Ectodermal cell (in vitro differentiated cells): ENCODE results near the gene SNX5.

Experiments
- H3K27ac ChIP-seq: 2 replicates; pipeline ENCODE4 v1.7.0; 2013; ENCODE audit warnings: mild to moderate bottlenecking, low read depth, low read length; ENCODE audit not compliant: insufficient read depth, poor library complexity, severe bottlenecking
- H3K27me3 ChIP-seq: 2 replicates; pipeline ENCODE4 v1.7.0; 2013; ENCODE audit warnings: mild to moderate bottlenecking, low read length; ENCODE audit not compliant: insufficient read depth, control insufficient read depth, poor library complexity, severe bottlenecking
- H3K36me3 ChIP-seq: one replicate; pipeline ENCODE4 v1.7.0; 2013; ENCODE audit warnings: low read length; ENCODE audit not compliant: control insufficient read depth, insufficient read depth
- H3K4me1 ChIP-seq: one replicate; pipeline ENCODE4 v1.7.0; 2013; ENCODE audit warnings: low read length; ENCODE audit not compliant: control insufficient read depth, insufficient read depth
- H3K4me3 ChIP-seq: 2 replicates; pipeline ENCODE4 v1.7.0; 2013; ENCODE audit warnings: low read depth, low read length, control low read depth; ENCODE audit not compliant: insufficient read depth
- H3K9me3 ChIP-seq: 2 replicates; pipeline ENCODE4 v1.7.0; 2013; ENCODE audit warnings: mild to moderate bottlenecking, low read length, moderate library complexity; ENCODE audit not compliant: control insufficient read depth
- WGBS, 2 experiments: methylation state at CpG; one replicate each; pipeline ENCODE4 v1.1.7; 2013; ENCODE audit warnings: missing lambda C conversion rate in 2 of 2; 5-methylcytosine and 5-hydroxymethylcytosine counted together

Gene SNX5

GRCh38 chr20:17933711-17934110, 34.9 kb downstream of the SNX5 start:
- Histone ChIP-seq H3K4me3 (no peak overlapping the region), H3K9me3 (no peaks in the 10 kb centered on the region), H3K4me1 (peaks cover 37% of the 10 kb centered on the region), H3K27me3 (peaks cover 11% of the 10 kb centered on the region), H3K36me3 (no peaks in the 10 kb centered on the region), H3K27ac (no peak overlapping the region)
- WGBS, 2 experiments = 59% methylated on average over 5 of the region's 5 CpGs

GRCh38 chr20:17933121-17933520, 35.5 kb downstream of the SNX5 start:
- H3K27me3 ChIP-seq = peaks cover 11% of the 10 kb centered on the region
- H3K4me1 ChIP-seq = peaks cover 35% of the 10 kb centered on the region
- 88 to 95% methylated on average over 1 of the region's 1 CpG for WGBS, 2 experiments

GRCh38 chr20:17932396-17932795, 36.2 kb downstream of the SNX5 start:
- H3K27me3 ChIP-seq = peaks cover 11% of the 10 kb centered on the region
- H3K9me3 ChIP-seq = no peaks in the 10 kb centered on the region
- no peaks in the 10 kb centered on the region for H3K36me3 ChIP-seq
- H3K4me1 ChIP-seq = peaks cover 35% of the 10 kb centered on the region
- no peak overlapping the region for H3K4me3 ChIP-seq
- no peak overlapping the region for H3K27ac ChIP-seq
- 90 to 94% methylated on average over 5 of the region's 5 CpGs for WGBS, 2 experiments

More at GRCh38 chr20:17933121-17933520, 35.5 kb downstream of the SNX5 start:
- Histone ChIP-seq H3K36me3 (no peaks in the 10 kb centered on the region), H3K27ac (no peak overlapping the region), H3K9me3 (no peaks in the 10 kb centered on the region), H3K4me3 (no peak overlapping the region)

GRCh38 chr20:17931513-17931912, 37.1 kb downstream of the SNX5 start:
- Histone ChIP-seq H3K36me3 (no peaks in the 10 kb centered on the region), H3K27ac (no peak overlapping the region), H3K4me3 (no peak overlapping the region), H3K4me1 (peaks cover 26% of the 10 kb centered on the region), H3K27me3 (peaks cover 11% of the 10 kb centered on the region), H3K9me3 (no peaks in the 10 kb centered on the region)
- WGBS, 2 experiments = 93 to 96% methylated on average over 1 of the region's 1 CpG

- H3K36me3 ChIP-seq = no peaks in the 10 kb centered on the region
- H3K4me1 ChIP-seq = peaks cover 9% of the 10 kb centered on the region
- H3K4me3 ChIP-seq = no peak overlapping the region
- 88 to 91% methylated on average over 22 of the region's 22 CpGs for WGBS, 2 experiments
- no peak overlapping the region for H3K27ac ChIP-seq
- no peaks in the 10 kb centered on the region for H3K9me3 ChIP-seq
- H3K27me3 ChIP-seq = peaks cover 11% of the 10 kb centered on the region
These were observed 39.8 kb downstream of the SNX5 start for GRCh38 chr20:17928633-17929311.

DNA sequence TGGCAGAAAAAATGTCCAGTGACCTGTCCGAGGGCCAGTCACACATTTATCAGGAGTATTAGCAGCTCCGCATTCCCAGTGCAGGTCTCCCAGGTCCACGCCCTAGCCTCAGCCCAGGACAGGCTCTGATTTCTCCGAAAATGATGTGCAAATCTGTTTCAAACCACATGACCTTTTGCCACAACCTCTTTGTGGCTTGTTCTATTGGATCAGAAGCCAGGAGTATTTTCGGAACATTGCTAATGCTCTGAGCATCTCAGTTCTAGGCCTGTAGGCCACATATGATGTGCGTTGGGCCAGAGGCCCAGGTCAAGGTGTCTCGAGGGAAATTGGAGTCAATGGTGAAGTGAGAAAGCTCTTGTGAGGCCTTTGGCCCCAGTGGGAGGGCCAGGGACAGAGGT, 40.4 kb downstream of the SNX5 start:
- H3K9me3 ChIP-seq = no peaks in the 10 kb centered on the region
- H3K27me3 ChIP-seq = peaks cover 9% of the 10 kb centered on the region
- H3K27ac ChIP-seq = no peak overlapping the region
- 93 to 95% methylated on average over 7 of the region's 7 CpGs for WGBS, 2 experiments
- no peak overlapping the region for H3K4me3 ChIP-seq
- peaks cover 4% of the 10 kb centered on the region for H3K4me1 ChIP-seq
- no peaks in the 10 kb centered on the region for H3K36me3 ChIP-seq

DNA sequence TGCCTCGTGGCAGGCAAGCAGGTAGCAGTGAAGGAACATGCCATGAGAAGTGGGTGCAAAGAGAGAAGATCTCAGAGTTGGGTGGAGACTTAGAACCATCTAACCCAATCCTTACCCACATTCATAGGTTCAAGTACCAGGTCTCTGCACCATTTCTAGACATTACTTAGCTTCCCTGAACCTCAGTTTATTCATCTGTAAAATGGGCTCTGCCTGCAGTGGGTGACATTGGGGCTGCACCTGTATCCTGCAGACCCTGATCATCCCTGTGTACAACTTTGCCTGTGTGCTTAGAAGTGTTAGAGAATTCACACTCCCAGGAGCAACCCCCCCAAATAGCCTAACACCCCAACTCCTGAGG, 42.7 kb downstream of the SNX5 start:
- Histone ChIP-seq H3K4me3 (no peak overlapping the region), H3K4me1 (peaks cover 4% of the 10 kb centered on the region), H3K27ac (no peak overlapping the region), H3K27me3 (no peaks in the 10 kb centered on the region), H3K36me3 (no peaks in the 10 kb centered on the region), H3K9me3 (no peaks in the 10 kb centered on the region)
- WGBS, 2 experiments = 82 to 90% methylated on average over 1 of the region's 1 CpG

DNA sequence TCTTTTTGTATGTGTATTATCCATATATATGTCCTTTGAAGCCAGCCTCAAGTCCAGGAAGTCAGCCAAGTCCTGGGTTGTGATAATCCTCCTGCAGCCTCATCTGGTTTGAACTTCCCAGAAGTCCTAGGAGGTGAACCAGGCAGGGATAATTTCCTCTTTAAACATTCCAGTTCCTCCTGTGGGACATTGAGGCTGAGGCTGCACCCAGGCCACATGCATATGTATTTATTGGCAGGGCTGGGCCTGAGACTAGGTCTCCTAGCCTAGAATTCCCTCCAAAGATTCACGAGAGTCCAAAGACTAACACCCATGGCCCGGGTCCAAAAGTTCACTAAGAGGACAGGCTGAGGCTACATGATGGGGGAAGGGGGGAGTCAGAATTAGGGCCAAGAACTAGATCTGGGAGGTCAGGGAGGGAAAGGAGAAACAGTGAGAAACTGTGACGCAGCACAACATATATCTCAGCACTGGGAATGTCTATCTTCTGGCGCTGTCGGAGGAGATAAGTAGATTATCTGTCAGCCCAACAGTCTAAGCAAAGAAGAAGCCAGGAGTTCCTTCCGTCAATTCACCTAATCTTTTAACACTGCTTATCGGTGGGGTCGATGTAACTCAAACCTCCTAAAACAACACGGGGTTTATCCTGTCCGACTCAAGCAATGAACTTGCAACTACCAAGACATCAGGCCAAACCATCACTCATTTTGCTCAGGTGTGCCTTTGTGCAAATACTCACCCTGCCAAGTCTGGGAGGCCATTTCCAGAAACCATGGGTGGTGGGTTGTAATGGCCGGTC, 43.3 kb downstream of the SNX5 start:
- no peaks in the 10 kb centered on the region for H3K9me3 ChIP-seq
- 93 to 96% methylated on average over 11 of the region's 11 CpGs for WGBS, 2 experiments
- H3K27me3 ChIP-seq = no peaks in the 10 kb centered on the region
- no peak overlapping the region for H3K4me3 ChIP-seq
- no peak overlapping the region for H3K27ac ChIP-seq
- H3K36me3 ChIP-seq = no peaks in the 10 kb centered on the region
- peaks cover 4% of the 10 kb centered on the region for H3K4me1 ChIP-seq

- WGBS, 2 experiments = 55 to 61% methylated on average over 1 of the region's 1 CpG
- no peaks in the 10 kb centered on the region for H3K9me3 ChIP-seq
- no peak overlapping the region for H3K27ac ChIP-seq
- no peaks in the 10 kb centered on the region for H3K36me3 ChIP-seq
- H3K27me3 ChIP-seq = no peaks in the 10 kb centered on the region
- H3K4me1 ChIP-seq = no peaks in the 10 kb centered on the region
- no peak overlapping the region for H3K4me3 ChIP-seq
These were observed 46.8 kb downstream of the SNX5 start for GRCh38 chr20:17921774-17922173.

GRCh38 chr20:17919149-17919548, 49.4 kb downstream of the SNX5 start:
- no peaks in the 10 kb centered on the region for H3K9me3 ChIP-seq
- WGBS, 2 experiments = 94 to 95% methylated on average over 8 of the region's 8 CpGs
- no peak overlapping the region for H3K4me3 ChIP-seq
- H3K36me3 ChIP-seq = no peaks in the 10 kb centered on the region
- no peaks in the 10 kb centered on the region for H3K4me1 ChIP-seq
- H3K27me3 ChIP-seq = no peaks in the 10 kb centered on the region
- no peak overlapping the region for H3K27ac ChIP-seq
